EL (cell line): Measurements from ENCODE around the gene VRK3.
A peak's percentile ranks its signal among the peaks of the same experiment; 100 is the strongest.

ENCODE experiments used
- DNase-seq: peaks from one replicate; pipeline ENCODE4 v3.0.0-alpha.2; 2016

Gene VRK3

GRCh38 chr19:50030225-50030624, 5.1 kb upstream of the VRK3 start:
- DNase-seq: no peak

- DNase-seq: no peak
Measured at GRCh38 chr19:50026550-50026906, 1.4 kb upstream of the VRK3 start.

- peak; percentile 97 for DNase-seq
Measured at GRCh38 chr19:50025794-50026549, 800 bp upstream of the VRK3 start, which contains the start of gene ZNF473. Gene ZNF473 (plus strand): TSS chr19:50026005. CDS start chr19:50031083, 5,078 bp downstream.

- no peak for DNase-seq
Measured at GRCh38 chr19:50024719-50025021, 502 bp downstream of the VRK3 start.

GRCh38 chr19:50022823-50023222, 2.3 kb downstream of the VRK3 start:
- no peak for DNase-seq

GRCh38 chr19:50020481-50020880, 4.7 kb downstream of the VRK3 start:
- DNase-seq: no peak

GRCh38 chr19:50016225-50016807, 8.9 kb downstream of the VRK3 start:
- no peak for DNase-seq

GRCh38 chr19:50008532-50008931, 16.6 kb downstream of the VRK3 start:
- no peak for DNase-seq

GRCh38 chr19:50007947-50008346, 17.2 kb downstream of the VRK3 start:
- DNase-seq: no peak

GRCh38 chr19:50007170-50007569, 18.0 kb downstream of the VRK3 start:
- no peak for DNase-seq

GRCh38 chr19:50005428-50005827, 19.7 kb downstream of the VRK3 start:
- DNase-seq: no peak

- DNase-seq: peak; percentile 97
Measured at GRCh38 chr19:50003810-50004419, 21.3 kb downstream of the VRK3 start.

GRCh38 chr19:50003254-50003788, 21.9 kb downstream of the VRK3 start:
- no peak for DNase-seq

- DNase-seq: no peak
Measured at GRCh38 chr19:50002386-50002960, 22.7 kb downstream of the VRK3 start.

GRCh38 chr19:50001775-50002174, 23.4 kb downstream of the VRK3 start:
- no peak for DNase-seq

GRCh38 chr19:50000841-50001557, 24.2 kb downstream of the VRK3 start:
- no peak for DNase-seq

GRCh38 chr19:50000038-50000840, 24.9 kb downstream of the VRK3 start:
- no peak for DNase-seq

GRCh38 chr19:49999371-50000010, 25.7 kb downstream of the VRK3 start:
- DNase-seq: no peak

GRCh38 chr19:49997709-49998108, 27.5 kb downstream of the VRK3 start:
- peak; percentile 31 for DNase-seq

GRCh38 chr19:49988433-49988832, 36.7 kb downstream of the VRK3 start:
- peak; percentile 61 for DNase-seq

GRCh38 chr19:49988007-49988406, 37.2 kb downstream of the VRK3 start:
- no peak for DNase-seq
